Activated naive CD4-positive, alpha-beta T cell treated with anti-CD3 and anti-CD28 coated beads, Interleukin-2, amount 50 U/mL, for 24 hours (primary cell): Measurements from ENCODE around the gene CLASP2.
"Not testable (repeated sequence)": the region's sequence is repeated elsewhere in the genome, so short reads cannot be mapped to it uniquely, and the experiment has no call there.

Experiments used
- H3K27ac Mint-ChIP-seq: one replicate; pipeline ENCODE4 v1.8.0; 2021; ENCODE audit warnings: mild to moderate bottlenecking, mixed read lengths
- H3K27me3 Mint-ChIP-seq: one replicate; pipeline ENCODE4 v1.8.0; 2021; ENCODE audit warnings: mixed read lengths
- H3K36me3 Mint-ChIP-seq: one replicate; pipeline ENCODE4 v1.8.0; 2021; ENCODE audit warnings: mixed read lengths
- H3K4me1 Mint-ChIP-seq: one replicate; pipeline ENCODE4 v1.8.0; 2021; ENCODE audit warnings: mixed read lengths
- H3K4me3 Mint-ChIP-seq: one replicate; pipeline ENCODE4 v1.8.0; 2021; ENCODE audit warnings: mild to moderate bottlenecking, mixed read lengths
- H3K9me3 Mint-ChIP-seq: one replicate; pipeline ENCODE4 v1.8.0; 2021; ENCODE audit warnings: mixed read lengths

Gene CLASP2

GRCh38 chr3:33658991-33659848 lies 58.8 kb downstream of the CLASP2 start:
- Mint-ChIP-seq H3K4me1 (peaks cover 57% of the 10 kb centered on the region), H3K36me3 (peaks cover 8% of the 10 kb centered on the region), H3K27ac (no peak overlapping the region), H3K9me3 (no peaks in the 10 kb centered on the region), H3K4me3 (peak overlapping the region; percentile 75), H3K27me3 (no peaks in the 10 kb centered on the region)

DNA sequence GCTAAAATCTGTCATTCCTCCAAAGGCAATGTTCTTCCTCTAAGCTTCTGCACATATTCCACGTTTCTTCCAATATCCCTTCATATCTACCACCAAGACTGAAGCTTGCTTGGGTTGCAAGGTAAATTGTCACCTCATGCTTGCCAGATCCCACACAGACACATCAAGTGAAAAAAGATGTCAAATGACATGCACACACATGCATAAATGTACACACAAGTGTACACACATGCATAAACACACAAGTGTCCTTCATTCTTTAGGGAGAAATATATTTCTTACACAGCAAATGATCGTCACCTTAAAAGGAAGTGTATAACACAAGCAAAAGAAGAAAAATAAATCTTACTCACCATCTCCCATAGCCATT lies 59.4 kb downstream of the CLASP2 start:
- Mint-ChIP-seq H3K4me3 (peak overlapping the region; percentile 75), H3K36me3 (peaks cover 8% of the 10 kb centered on the region), H3K27ac (no peak overlapping the region), H3K9me3 (no peaks in the 10 kb centered on the region), H3K4me1 (peaks cover 61% of the 10 kb centered on the region), H3K27me3 (no peaks in the 10 kb centered on the region)

DNA sequence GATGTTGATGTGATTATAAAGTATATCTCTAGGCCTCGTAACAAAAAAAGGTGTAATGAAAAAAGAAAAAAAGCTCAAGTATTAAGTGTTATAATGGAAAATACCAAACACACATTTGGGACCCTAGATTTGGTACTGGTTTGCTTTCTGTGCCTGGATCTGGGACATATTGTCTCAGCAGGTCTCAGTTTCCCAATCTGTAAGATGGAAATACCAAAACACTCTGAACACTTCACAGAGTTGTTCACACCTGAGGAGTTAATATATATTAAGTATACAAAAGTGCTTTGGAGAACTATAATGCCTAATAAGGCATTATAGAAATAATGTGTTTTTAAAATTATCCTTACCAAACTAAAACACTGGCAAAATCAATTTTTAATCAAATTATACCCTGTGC lies 60.0 kb downstream of the CLASP2 start:
- Mint-ChIP-seq H3K36me3 (peaks cover 8% of the 10 kb centered on the region), H3K4me1 (peaks cover 63% of the 10 kb centered on the region), H3K27ac (no peak overlapping the region), H3K4me3 (no peak overlapping the region), H3K9me3 (no peaks in the 10 kb centered on the region), H3K27me3 (no peaks in the 10 kb centered on the region)

DNA sequence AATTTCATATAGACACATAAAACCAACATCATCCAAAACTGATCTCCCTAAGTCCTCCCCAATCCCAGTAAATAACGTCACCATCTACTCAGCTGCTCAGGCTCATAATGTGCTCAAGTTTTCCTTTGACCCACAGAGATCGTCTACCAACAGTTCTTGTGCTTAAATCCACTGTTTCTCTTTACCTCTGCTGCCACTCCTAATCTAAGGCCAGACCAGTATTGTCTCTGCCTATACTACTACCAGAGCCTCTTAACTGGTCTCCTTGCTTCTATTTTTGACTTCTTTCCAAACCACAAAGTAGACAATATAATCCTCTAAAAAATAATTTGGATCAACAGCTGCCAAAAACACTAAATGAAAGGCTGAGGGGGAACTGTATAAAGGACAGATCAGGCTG lies 65.3 kb downstream of the CLASP2 start:
- H3K27me3 Mint-ChIP-seq, result no peaks in the 10 kb centered on the region
- H3K36me3 Mint-ChIP-seq, result no peaks in the 10 kb centered on the region
- H3K9me3 Mint-ChIP-seq, result no peaks in the 10 kb centered on the region
- peaks cover 44% of the 10 kb centered on the region for H3K4me1 Mint-ChIP-seq
- H3K4me3 Mint-ChIP-seq, result no peak overlapping the region
- no peak overlapping the region for H3K27ac Mint-ChIP-seq

- H3K4me1 Mint-ChIP-seq, result peaks cover 43% of the 10 kb centered on the region
- H3K9me3 Mint-ChIP-seq, H3K27me3 Mint-ChIP-seq, H3K27ac Mint-ChIP-seq, H3K36me3 Mint-ChIP-seq, H3K4me3 Mint-ChIP-seq: not testable (repeated sequence)
Observed at GRCh38 chr3:33651101-33651500, 67.0 kb downstream of the CLASP2 start.

DNA sequence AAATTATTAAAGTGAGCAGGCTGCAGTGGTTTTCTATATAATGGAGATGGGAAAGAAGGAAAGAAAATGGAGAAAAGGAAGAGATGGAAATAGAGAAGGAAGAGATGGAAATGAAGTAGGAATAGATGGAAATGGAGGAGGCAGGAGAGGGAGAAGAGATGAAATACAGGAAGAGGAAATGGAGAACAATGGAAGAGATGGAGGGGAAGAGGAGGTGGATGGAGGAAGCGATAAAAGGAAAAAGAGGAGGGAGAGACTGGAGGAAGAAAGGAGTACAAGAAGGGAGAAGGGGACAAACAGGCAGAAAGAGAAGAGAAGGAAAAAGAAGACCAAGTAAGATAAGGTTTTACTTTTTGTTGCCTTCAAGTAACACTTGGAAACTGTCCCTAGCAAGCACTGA lies 67.6 kb downstream of the CLASP2 start:
- H3K4me1 Mint-ChIP-seq, result peaks cover 46% of the 10 kb centered on the region
- no peak overlapping the region for H3K27ac Mint-ChIP-seq
- no peaks in the 10 kb centered on the region for H3K9me3 Mint-ChIP-seq
- H3K36me3 Mint-ChIP-seq, result no peaks in the 10 kb centered on the region
- no peaks in the 10 kb centered on the region for H3K27me3 Mint-ChIP-seq
- H3K4me3 Mint-ChIP-seq, result no peak overlapping the region

GRCh38 chr3:33648793-33649192 lies 69.3 kb downstream of the CLASP2 start:
- Mint-ChIP-seq H3K4me3 (no peak overlapping the region), H3K27ac (no peak overlapping the region), H3K36me3 (peaks cover 2% of the 10 kb centered on the region), H3K4me1 (peaks cover 42% of the 10 kb centered on the region), H3K27me3 (no peaks in the 10 kb centered on the region), H3K9me3 (no peaks in the 10 kb centered on the region)

GRCh38 chr3:33646406-33646805 lies 71.6 kb downstream of the CLASP2 start:
- Mint-ChIP-seq H3K4me1 (peaks cover 31% of the 10 kb centered on the region), H3K9me3 (no peaks in the 10 kb centered on the region), H3K27me3 (no peaks in the 10 kb centered on the region), H3K27ac (no peak overlapping the region), H3K4me3 (no peak overlapping the region), H3K36me3 (peaks cover 2% of the 10 kb centered on the region)

- no peak overlapping the region for H3K27ac Mint-ChIP-seq
- no peaks in the 10 kb centered on the region for H3K9me3 Mint-ChIP-seq
- H3K4me1 Mint-ChIP-seq, result peaks cover 25% of the 10 kb centered on the region
- H3K36me3 Mint-ChIP-seq, result peaks cover 2% of the 10 kb centered on the region
- peak overlapping the region; percentile 85 for H3K4me3 Mint-ChIP-seq
- no peaks in the 10 kb centered on the region for H3K27me3 Mint-ChIP-seq
Observed at GRCh38 chr3:33645060-33645647, 72.9 kb downstream of the CLASP2 start.

- no peaks in the 10 kb centered on the region for H3K27me3 Mint-ChIP-seq
- H3K27ac Mint-ChIP-seq, result no peak overlapping the region
- no peaks in the 10 kb centered on the region for H3K9me3 Mint-ChIP-seq
- peaks cover 2% of the 10 kb centered on the region for H3K36me3 Mint-ChIP-seq
- H3K4me1 Mint-ChIP-seq, result peaks cover 24% of the 10 kb centered on the region
- no peak overlapping the region for H3K4me3 Mint-ChIP-seq
Observed at GRCh38 chr3:33644582-33644981, 73.5 kb downstream of the CLASP2 start.

DNA sequence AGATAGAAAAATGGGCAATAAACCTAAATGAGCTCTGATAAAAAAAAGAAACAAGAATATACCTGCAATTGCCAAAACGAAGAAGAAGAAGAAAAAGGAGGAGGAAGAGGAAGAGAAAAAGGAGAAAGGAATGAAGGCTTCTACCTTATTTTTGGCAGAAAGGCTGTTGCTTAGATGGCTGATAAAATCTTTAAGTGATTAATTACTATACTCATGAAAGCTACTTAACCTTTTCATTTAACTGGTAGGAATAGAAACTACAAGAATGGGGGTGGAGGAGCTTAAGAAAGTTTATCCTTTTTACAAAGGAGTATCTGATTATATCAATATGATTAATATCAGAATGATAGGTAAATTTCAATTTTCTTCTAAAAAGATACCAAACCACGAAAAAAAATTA lies 75.2 kb downstream of the CLASP2 start:
- Mint-ChIP-seq H3K4me1 (peaks cover 18% of the 10 kb centered on the region), H3K4me3 (no peak overlapping the region), H3K27ac (no peak overlapping the region), H3K36me3 (peaks cover 2% of the 10 kb centered on the region), H3K9me3 (no peaks in the 10 kb centered on the region), H3K27me3 (no peaks in the 10 kb centered on the region)

- no peak overlapping the region for H3K4me3 Mint-ChIP-seq
- H3K4me1 Mint-ChIP-seq, result peaks cover under 1% of the 10 kb centered on the region
- no peaks in the 10 kb centered on the region for H3K36me3 Mint-ChIP-seq
- no peak overlapping the region for H3K27ac Mint-ChIP-seq
- H3K9me3 Mint-ChIP-seq, result no peaks in the 10 kb centered on the region
- H3K27me3 Mint-ChIP-seq, result no peaks in the 10 kb centered on the region
Observed at GRCh38 chr3:33639889-33640288, 78.2 kb downstream of the CLASP2 start.

- Mint-ChIP-seq H3K27me3 (no peaks in the 10 kb centered on the region), H3K9me3 (no peaks in the 10 kb centered on the region), H3K4me3 (no peak overlapping the region), H3K4me1 (no peaks in the 10 kb centered on the region), H3K36me3 (peaks cover 1% of the 10 kb centered on the region), H3K27ac (no peak overlapping the region)
Observed at GRCh38 chr3:33637482-33637881, 80.6 kb downstream of the CLASP2 start.

DNA sequence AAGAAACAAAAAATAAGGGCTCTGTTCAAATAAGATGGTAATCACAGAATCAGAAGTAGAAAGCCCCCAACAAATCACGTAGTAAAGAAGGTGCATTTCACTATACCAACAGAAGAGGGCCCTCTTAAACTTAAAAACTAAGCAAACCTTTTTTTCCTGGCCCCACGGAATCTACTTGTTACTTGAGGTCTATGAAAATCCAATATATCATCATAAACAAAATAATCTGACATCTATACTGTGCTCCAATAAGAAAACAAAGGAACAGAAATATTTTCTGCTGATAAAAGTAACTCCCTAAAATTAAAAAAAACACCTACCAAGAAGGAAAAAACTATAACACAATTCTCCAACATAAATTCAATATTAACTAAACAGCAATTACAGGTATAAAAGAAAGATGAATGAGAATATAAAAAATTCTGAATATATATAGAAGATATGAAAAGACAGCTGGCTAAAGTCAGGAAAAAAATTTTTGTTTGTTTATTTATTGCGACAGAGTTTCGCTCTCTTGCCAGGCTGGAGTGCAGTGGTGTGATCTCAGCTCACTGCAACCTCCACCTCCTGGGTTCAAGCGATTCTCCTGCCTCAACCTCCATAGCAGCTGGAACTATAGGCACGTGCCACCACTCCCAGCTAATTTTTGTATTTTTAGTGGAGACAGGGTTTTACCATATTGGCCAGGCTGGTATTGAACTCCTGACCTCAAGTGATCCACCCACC lies 81.8 kb downstream of the CLASP2 start:
- Mint-ChIP-seq H3K27ac (no peak overlapping the region), H3K27me3 (no peaks in the 10 kb centered on the region), H3K36me3 (peaks cover 1% of the 10 kb centered on the region), H3K4me3 (no peak overlapping the region), H3K4me1 (no peaks in the 10 kb centered on the region), H3K9me3 (no peaks in the 10 kb centered on the region)

GRCh38 chr3:33634262-33634661 lies 83.8 kb downstream of the CLASP2 start:
- H3K4me1 Mint-ChIP-seq, result no peaks in the 10 kb centered on the region
- H3K27ac Mint-ChIP-seq, result no peak overlapping the region
- H3K9me3 Mint-ChIP-seq, result no peaks in the 10 kb centered on the region
- peaks cover 4% of the 10 kb centered on the region for H3K36me3 Mint-ChIP-seq
- H3K27me3 Mint-ChIP-seq, result no peaks in the 10 kb centered on the region
- H3K4me3 Mint-ChIP-seq, result no peak overlapping the region

DNA sequence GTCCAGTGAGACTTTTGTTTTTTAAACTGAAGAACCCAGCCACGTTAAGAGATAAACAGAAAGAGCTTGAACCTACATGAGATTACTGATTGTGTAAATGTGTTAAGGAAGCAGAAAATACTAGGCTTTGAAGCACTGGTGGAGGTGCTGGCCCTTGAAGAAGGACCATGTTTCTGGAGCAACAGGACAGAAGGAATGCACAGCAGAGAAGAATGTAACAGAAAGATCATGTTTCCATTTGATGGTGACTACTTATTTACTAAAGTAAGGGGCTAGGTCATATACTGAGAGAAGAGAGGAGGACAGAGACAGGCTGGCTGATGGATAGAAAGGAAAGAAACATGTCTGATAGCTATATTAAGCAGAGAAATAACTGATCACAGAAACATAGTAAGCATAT lies 88.8 kb downstream of the CLASP2 start:
- Mint-ChIP-seq H3K36me3 (peaks cover 4% of the 10 kb centered on the region), H3K4me3 (no peak overlapping the region), H3K27ac (no peak overlapping the region), H3K9me3 (no peaks in the 10 kb centered on the region), H3K27me3 (no peaks in the 10 kb centered on the region), H3K4me1 (no peaks in the 10 kb centered on the region)
